Measurements from ENCODE around the gene CFL1. TPM values are rescaled to one million over a fixed set of nuclear protein-coding genes. Genes with fewer than 3 reads are reported as not detected.
"Not testable (repeated sequence)": the region's sequence is repeated elsewhere in the genome, so short reads cannot be mapped to it uniquely, and the experiment has no call there.

Gene CFL1
- total and polyA plus RNA-seq, 5 donors from 2014 or later = 737 to 3,209 (median 2,553) TPM

DNA sequence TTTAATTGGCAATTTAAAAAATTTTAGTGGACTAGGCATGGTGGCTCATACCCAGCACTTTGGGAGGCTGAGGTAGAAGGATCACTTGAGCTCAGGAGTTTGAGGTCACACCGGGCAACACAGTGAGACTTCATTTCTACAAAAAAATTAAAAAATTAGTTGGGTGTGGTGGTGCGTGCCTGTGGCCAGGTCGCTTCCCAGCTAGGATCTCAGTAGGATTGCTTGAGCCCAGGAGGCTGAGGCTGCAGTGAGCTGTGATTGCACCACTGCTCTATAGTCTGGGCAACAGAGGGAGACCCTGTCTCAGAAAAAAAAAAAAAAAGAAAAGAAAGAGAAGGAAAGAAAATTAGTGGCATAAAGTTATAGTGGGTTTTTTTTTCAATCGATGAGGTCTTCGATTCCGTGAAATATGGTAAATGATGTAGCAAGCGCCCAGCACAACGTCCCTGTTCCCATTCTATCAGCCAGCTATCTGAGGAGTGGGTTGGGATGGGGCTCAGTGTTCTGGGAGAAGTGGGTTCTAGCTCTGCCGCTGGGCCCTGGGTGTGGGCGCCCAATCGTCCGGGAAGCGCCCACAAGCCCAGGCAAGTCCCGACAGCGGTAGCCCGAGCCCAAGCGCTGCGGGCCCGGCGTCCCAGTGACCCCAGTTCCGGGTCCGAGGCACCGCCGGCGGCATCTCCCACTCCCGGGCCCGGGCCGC, 40.8 kb upstream of the CFL1 start:
- Mint-ChIP-seq H3K4me3 (peak overlapping the region; percentile 67 to 93 (median 73)), H3K27me3 (peaks cover 26% of the 10 kb centered on the region), H3K9me3 (peaks cover 0 to 2% (median 0%) of the 10 kb centered on the region in 7 donors), H3K36me3 (no peaks in the 10 kb centered on the region), H3K27ac (no peak overlapping the region), H3K4me1 (peaks cover 0 to 26% (median 10%) of the 10 kb centered on the region in 4 donors)
- Histone ChIP-seq H3K27me3 (ENCODE audit: control insufficient read depth, insufficient read depth, low read length) (peaks cover 3% of the 10 kb centered on the region), H3K36me3 (ENCODE audit: control insufficient read depth, insufficient read depth, low read length) (no peaks in the 10 kb centered on the region), H3K4me3 (ENCODE audit: low read depth, low read length) (no peak overlapping the region), H3K27ac (ENCODE audit: insufficient read depth, low read length, poor library complexity, severe bottlenecking) (no peak overlapping the region), H3K4me1 (ENCODE audit: control insufficient read depth, insufficient read depth, low read length, poor library complexity, severe bottlenecking) (peaks cover 29% of the 10 kb centered on the region), H3K9me3 (ENCODE audit: control insufficient read depth in 2 of 2, low read length in 2 of 2) (no peaks in the 10 kb centered on the region)
- DNase-seq (no peak), ATAC-seq (ENCODE audit: low read depth in 2 of 2) (no peak)

DNA sequence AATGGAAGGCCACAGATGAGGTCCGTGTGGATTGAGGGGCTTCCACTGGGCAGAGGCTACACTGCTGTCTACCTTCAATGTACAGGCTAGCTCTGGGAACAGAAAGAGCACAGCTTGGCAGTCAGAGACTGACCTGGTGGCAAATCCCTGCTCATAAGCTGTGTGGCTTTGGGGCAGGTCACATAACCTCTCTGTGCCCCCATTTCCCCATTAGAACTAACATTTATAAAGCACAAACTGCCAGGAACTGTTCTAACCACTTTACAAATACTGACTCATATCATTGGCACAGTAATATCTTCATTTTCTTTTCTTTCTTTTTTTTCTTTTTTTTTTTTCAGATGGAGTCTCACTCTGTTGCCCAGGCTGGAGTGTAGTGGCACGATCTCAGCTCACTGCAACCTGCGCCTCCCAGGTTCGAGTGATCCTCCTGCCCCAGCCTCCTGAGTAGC, 39.1 kb upstream of the CFL1 start:
- ATAC-seq (ENCODE audit: low read depth in 2 of 2) = no peak
- H3K4me3 ChIP-seq (ENCODE audit: low read depth, low read length) = no peak overlapping the region
- no peaks in the 10 kb centered on the region for H3K36me3 ChIP-seq (ENCODE audit: control insufficient read depth, insufficient read depth, low read length)
- Mint-ChIP-seq H3K4me1 (peaks cover 0 to 42% (median 22%) of the 10 kb centered on the region in 4 donors), H3K4me3 (peak overlapping the region in 1 of 4 donors; percentile 73), H3K36me3 (no peaks in the 10 kb centered on the region), H3K9me3 (peaks cover 0 to 2% (median 0%) of the 10 kb centered on the region in 7 donors), H3K27me3 (peaks cover 14% of the 10 kb centered on the region), H3K27ac (peak overlapping the region in 1 of 3 donors; percentile 48)
- peaks cover 46% of the 10 kb centered on the region for H3K4me1 ChIP-seq (ENCODE audit: control insufficient read depth, insufficient read depth, low read length, poor library complexity, severe bottlenecking)
- no peaks in the 10 kb centered on the region for H3K9me3 ChIP-seq (ENCODE audit: control insufficient read depth in 2 of 2, low read length in 2 of 2)
- no peak overlapping the region for H3K27ac ChIP-seq (ENCODE audit: insufficient read depth, low read length, poor library complexity, severe bottlenecking)
- no peak for DNase-seq
- no peaks in the 10 kb centered on the region for H3K27me3 ChIP-seq (ENCODE audit: control insufficient read depth, insufficient read depth, low read length)

DNA sequence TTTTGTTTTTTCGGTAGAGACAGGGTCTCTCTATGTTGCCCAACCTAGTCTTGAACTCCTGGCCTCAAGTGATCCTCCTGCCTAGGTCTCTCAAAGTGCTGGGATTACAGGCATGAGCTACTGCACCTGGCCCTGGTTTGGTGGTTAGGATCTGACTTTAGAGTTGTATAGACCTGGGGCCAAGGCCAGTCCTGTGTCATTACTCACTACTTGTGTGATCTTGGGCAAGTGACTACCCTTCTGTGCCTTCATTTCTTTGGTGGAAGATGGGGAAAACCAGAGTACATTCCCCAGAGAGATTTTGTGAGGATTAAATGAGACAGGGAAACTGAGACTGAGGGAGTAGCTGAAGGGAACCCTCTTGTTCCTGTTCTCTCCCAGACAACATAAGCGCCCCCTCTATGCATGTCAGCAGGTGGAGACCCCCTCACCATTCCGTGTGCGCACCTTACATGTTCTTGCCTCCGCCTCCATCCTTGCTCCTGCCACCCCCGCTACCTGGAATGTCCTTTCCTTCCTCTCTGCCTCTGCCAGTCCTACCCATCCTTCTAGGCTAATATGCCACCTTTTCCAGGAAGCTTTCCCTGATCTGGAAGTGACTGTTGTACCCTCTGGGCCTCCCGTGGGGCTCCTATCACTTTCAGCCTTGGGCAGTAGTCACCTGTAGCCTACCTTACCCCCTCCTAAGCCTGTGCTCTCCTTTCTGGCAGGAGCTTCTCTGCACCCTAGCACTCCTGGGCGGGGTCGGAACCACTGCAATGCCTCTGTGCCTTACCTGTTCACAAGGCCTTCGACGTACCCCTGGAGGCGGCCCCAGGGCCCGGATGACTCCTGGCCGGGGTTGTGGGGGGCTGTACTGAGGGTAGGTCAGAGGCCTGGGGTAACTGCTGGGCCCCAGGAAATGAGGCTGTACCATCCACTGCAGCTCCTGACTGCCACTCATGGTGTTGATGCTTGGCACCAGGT, 38.3 kb upstream of the CFL1 start:
- H3K27me3 Mint-ChIP-seq = peaks cover 11% of the 10 kb centered on the region
- peak overlapping the region in 1 of 3 donors; percentile 9 for H3K27ac Mint-ChIP-seq
- no peaks in the 10 kb centered on the region for H3K27me3 ChIP-seq (ENCODE audit: control insufficient read depth, insufficient read depth, low read length)
- peak overlapping the region in 3 of 4 donors; percentile 22 to 76 (median 73) for H3K4me3 Mint-ChIP-seq
- H3K36me3 Mint-ChIP-seq = no peaks in the 10 kb centered on the region
- no peak overlapping the region for H3K27ac ChIP-seq (ENCODE audit: insufficient read depth, low read length, poor library complexity, severe bottlenecking)
- no peak for ATAC-seq (ENCODE audit: low read depth in 2 of 2)
- H3K9me3 Mint-ChIP-seq = peaks cover 0 to 2% (median 0%) of the 10 kb centered on the region in 7 donors
- peaks cover 0 to 46% (median 24%) of the 10 kb centered on the region in 4 donors for H3K4me1 Mint-ChIP-seq
- peaks cover 54% of the 10 kb centered on the region for H3K4me1 ChIP-seq (ENCODE audit: control insufficient read depth, insufficient read depth, low read length, poor library complexity, severe bottlenecking)
- H3K36me3 ChIP-seq (ENCODE audit: control insufficient read depth, insufficient read depth, low read length) = no peaks in the 10 kb centered on the region
- no peaks in the 10 kb centered on the region for H3K9me3 ChIP-seq (ENCODE audit: control insufficient read depth in 2 of 2, low read length in 2 of 2)
- no peak overlapping the region for H3K4me3 ChIP-seq (ENCODE audit: low read depth, low read length)
- no peak for DNase-seq

DNA sequence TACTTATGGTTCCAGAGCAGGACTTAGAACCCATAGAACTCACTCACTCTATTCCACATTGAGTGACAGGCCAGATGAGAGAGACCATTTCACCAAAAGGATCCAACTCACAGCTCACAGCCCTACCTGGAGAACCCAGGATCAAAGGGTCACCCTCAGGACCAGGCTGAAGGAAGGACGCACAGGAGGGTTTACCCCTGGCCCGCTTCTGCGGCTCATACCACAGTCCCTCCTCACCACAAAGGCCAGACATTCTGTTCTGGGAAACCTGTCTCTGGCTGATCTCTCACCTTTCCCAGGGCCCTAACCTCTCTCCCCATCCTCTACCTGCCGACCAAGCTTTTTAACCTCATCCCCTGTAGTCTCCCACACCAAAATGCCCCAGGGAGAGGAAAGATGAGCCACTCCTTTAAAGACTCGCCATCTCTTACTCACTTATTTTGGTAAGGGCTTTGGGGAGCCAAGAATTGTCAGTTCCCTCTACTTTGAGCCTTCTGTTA, 37.6 kb upstream of the CFL1 start:
- no peaks in the 10 kb centered on the region for H3K36me3 Mint-ChIP-seq
- Histone ChIP-seq H3K9me3 (ENCODE audit: control insufficient read depth in 2 of 2, low read length in 2 of 2) (no peaks in the 10 kb centered on the region), H3K27ac (ENCODE audit: insufficient read depth, low read length, poor library complexity, severe bottlenecking) (no peak overlapping the region), H3K36me3 (ENCODE audit: control insufficient read depth, insufficient read depth, low read length) (no peaks in the 10 kb centered on the region), H3K27me3 (ENCODE audit: control insufficient read depth, insufficient read depth, low read length) (no peaks in the 10 kb centered on the region), H3K4me1 (ENCODE audit: control insufficient read depth, insufficient read depth, low read length, poor library complexity, severe bottlenecking) (peaks cover 57% of the 10 kb centered on the region), H3K4me3 (ENCODE audit: low read depth, low read length) (no peak overlapping the region)
- H3K4me3 Mint-ChIP-seq = peak overlapping the region in 3 of 4 donors; percentile 24 to 62 (median 58)
- H3K9me3 Mint-ChIP-seq = peaks cover 0 to 2% (median 0%) of the 10 kb centered on the region in 7 donors
- DNase-seq = no peak
- peaks cover 8% of the 10 kb centered on the region for H3K27me3 Mint-ChIP-seq
- peaks cover 0 to 41% (median 21%) of the 10 kb centered on the region in 4 donors for H3K4me1 Mint-ChIP-seq
- no peak for ATAC-seq (ENCODE audit: low read depth in 2 of 2)
- H3K27ac Mint-ChIP-seq = peak overlapping the region in 1 of 3 donors; percentile 9

DNA sequence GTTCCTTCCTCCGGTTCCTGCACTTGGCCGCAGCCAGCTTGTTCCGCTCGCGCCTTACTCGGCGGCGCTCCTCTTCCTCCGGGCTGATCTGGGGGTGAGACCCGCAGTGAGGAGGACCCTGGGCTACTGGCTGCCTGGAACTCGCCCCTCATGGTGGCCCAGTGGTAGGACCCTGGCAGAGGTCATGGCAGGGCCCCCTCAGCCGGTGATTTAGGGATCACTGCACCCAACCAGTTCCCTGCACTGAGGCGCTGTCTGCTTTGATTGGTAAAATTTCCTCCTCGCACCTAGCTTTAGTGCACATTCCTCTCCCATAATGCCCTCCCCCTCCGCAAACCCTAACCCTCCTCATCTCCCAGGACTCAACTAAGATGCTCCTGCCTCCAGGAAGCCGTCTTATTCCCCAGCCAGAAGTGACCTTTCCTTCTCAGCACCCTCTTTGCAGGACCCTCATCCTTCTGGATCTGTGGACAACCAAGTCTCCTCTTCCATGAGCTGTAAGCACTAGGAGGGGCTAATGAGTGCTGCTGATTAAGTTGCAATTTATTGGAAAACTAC, 36.1 kb upstream of the CFL1 start:
- H3K4me1 ChIP-seq (ENCODE audit: control insufficient read depth, insufficient read depth, low read length, poor library complexity, severe bottlenecking) = peaks cover 56% of the 10 kb centered on the region
- H3K36me3 ChIP-seq (ENCODE audit: control insufficient read depth, insufficient read depth, low read length) = no peaks in the 10 kb centered on the region
- H3K9me3 Mint-ChIP-seq = peaks cover 0 to 2% (median 0%) of the 10 kb centered on the region in 7 donors
- H3K27me3 Mint-ChIP-seq = peaks cover 11% of the 10 kb centered on the region
- peak overlapping the region; percentile 82 to 96 (median 90) for H3K4me3 Mint-ChIP-seq
- H3K4me1 Mint-ChIP-seq = peaks cover 13 to 51% (median 31%) of the 10 kb centered on the region in 4 donors
- DNase-seq (peak in 1 of 3 donors; percentile 66), ATAC-seq (ENCODE audit: low read depth in 2 of 2) (no peak)
- H3K9me3 ChIP-seq (ENCODE audit: control insufficient read depth in 2 of 2, low read length in 2 of 2) = no peaks in the 10 kb centered on the region
- peak overlapping the region; percentile 97 for H3K27ac ChIP-seq (ENCODE audit: insufficient read depth, low read length, poor library complexity, severe bottlenecking)
- H3K27ac Mint-ChIP-seq = peak overlapping the region; percentile 74 to 92 (median 90)
- H3K4me3 ChIP-seq (ENCODE audit: low read depth, low read length) = peak overlapping the region; percentile 57
- H3K27me3 ChIP-seq (ENCODE audit: control insufficient read depth, insufficient read depth, low read length) = no peaks in the 10 kb centered on the region
- H3K36me3 Mint-ChIP-seq = no peaks in the 10 kb centered on the region

DNA sequence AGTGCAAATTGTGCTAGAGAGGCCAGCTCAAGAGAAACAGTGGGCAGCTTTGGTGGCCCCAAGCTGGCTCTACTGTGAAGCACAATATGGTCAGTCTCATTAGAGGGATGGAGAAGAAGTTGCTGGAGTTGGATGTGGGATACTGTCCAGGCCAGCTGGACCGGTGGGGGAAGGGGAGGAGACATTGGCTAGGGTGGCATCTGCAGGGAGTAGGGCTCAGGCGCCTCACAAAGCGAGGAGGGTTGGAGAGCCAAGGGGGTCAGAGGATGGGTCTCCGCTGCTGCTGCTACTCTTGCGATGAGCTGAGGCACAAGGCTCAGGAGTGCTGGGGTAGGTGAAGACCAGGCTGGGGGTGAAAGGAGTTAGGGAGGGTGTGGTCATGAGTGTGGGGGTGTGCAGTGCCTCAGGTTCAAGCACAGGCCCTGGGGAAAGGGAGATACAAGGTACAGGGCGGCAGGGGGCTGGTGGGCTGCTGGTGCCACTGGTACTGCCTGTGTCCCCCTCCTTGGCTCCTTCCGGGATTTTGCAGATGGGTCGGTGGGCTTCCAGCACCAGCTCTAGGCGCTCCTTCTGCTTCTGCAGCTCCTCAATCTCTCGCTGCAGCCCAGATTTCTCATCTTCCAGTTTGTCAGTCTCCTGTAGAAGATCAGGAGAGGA, 34.8 kb upstream of the CFL1 start:
- DNase-seq = no peak
- no peaks in the 10 kb centered on the region for H3K36me3 Mint-ChIP-seq
- no peaks in the 10 kb centered on the region for H3K9me3 Mint-ChIP-seq
- ATAC-seq (ENCODE audit: low read depth in 2 of 2) = no peak
- Histone ChIP-seq H3K36me3 (ENCODE audit: control insufficient read depth, insufficient read depth, low read length) (no peaks in the 10 kb centered on the region), H3K27ac (ENCODE audit: insufficient read depth, low read length, poor library complexity, severe bottlenecking) (peak overlapping the region; percentile 97), H3K4me1 (ENCODE audit: control insufficient read depth, insufficient read depth, low read length, poor library complexity, severe bottlenecking) (peaks cover 61% of the 10 kb centered on the region), H3K4me3 (ENCODE audit: low read depth, low read length) (peak overlapping the region; percentile 19), H3K27me3 (ENCODE audit: control insufficient read depth, insufficient read depth, low read length) (no peaks in the 10 kb centered on the region), H3K9me3 (ENCODE audit: control insufficient read depth in 2 of 2, low read length in 2 of 2) (no peaks in the 10 kb centered on the region)
- H3K27me3 Mint-ChIP-seq = peaks cover 11% of the 10 kb centered on the region
- peak overlapping the region; percentile 82 to 96 (median 90) for H3K4me3 Mint-ChIP-seq
- H3K4me1 Mint-ChIP-seq = peaks cover 13 to 59% (median 40%) of the 10 kb centered on the region in 4 donors
- H3K27ac Mint-ChIP-seq = peak overlapping the region; percentile 52 to 93 (median 90)

DNA sequence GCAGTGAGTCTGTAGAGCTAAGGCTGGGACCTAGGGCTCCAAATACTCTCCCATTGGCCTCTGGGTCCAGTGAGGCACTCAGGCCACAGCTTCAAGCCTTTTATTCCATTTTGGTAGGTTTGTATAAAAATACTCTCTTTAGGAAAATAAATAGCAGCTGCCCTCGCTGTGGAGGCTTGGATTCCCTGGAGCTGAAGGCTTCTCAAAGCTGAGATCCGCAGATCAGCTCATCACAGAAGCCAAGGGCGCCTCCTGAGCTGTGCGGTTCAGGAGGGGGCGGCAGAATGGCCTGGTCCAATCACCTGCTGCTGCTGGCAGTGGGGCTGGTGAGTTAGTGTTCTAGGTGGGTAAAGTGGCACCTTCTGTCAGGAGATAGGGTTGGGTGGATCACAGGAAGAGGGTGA, 34.2 kb upstream of the CFL1 start:
- H3K36me3 Mint-ChIP-seq; H3K36me3 ChIP-seq (ENCODE audit: control insufficient read depth, insufficient read depth, low read length); H3K9me3 ChIP-seq (ENCODE audit: control insufficient read depth in 2 of 2, low read length in 2 of 2); ATAC-seq (ENCODE audit: low read depth in 2 of 2); H3K27me3 ChIP-seq (ENCODE audit: control insufficient read depth, insufficient read depth, low read length); H3K27me3 Mint-ChIP-seq; DNase-seq; H3K9me3 Mint-ChIP-seq: not testable (repeated sequence)
- Mint-ChIP-seq H3K4me1 (peaks cover 13 to 62% (median 43%) of the 10 kb centered on the region in 4 donors), H3K27ac (peak overlapping the region; percentile 6 to 93 (median 90)), H3K4me3 (peak overlapping the region; percentile 82 to 96 (median 90))
- peak overlapping the region; percentile 42 for H3K4me3 ChIP-seq (ENCODE audit: low read depth, low read length)
- H3K4me1 ChIP-seq (ENCODE audit: control insufficient read depth, insufficient read depth, low read length, poor library complexity, severe bottlenecking) = peaks cover 64% of the 10 kb centered on the region
- peak overlapping the region; percentile 97 for H3K27ac ChIP-seq (ENCODE audit: insufficient read depth, low read length, poor library complexity, severe bottlenecking)
